Uterus (tissue), 2 donors: ENCODE results near the gene MYO1G.

Experiments used
- POLR2A ChIP-seq, 2 donors: fragments of 450-650 bp; IDR thresholded peaks; one replicate each; pipeline ENCODE4 v1.6.1; 2016; ENCODE audit warnings: antibody characterized with exemption in 2 of 2, mild to moderate bottlenecking in 1 of 2, moderate library complexity in 1 of 2
- TF ChIP-seq, protein P1 (sequence below), 4 experiments: fragments of 200-600 bp in 2 of 4; fragments of 450-650 bp in 2 of 4; sonication (generic) in 2 of 4; IDR thresholded peaks; one replicate each; pipeline ENCODE4 v1.5.1; 2016 to 2019; ENCODE audit warnings: antibody characterized with exemption in 4 of 4, mild to moderate bottlenecking in 2 of 4, moderate library complexity in 1 of 4

- TF ChIP-seq POLR2A (IDR thresholded peaks at IDR 0.05): no peak
- TF ChIP-seq, protein P1, sequence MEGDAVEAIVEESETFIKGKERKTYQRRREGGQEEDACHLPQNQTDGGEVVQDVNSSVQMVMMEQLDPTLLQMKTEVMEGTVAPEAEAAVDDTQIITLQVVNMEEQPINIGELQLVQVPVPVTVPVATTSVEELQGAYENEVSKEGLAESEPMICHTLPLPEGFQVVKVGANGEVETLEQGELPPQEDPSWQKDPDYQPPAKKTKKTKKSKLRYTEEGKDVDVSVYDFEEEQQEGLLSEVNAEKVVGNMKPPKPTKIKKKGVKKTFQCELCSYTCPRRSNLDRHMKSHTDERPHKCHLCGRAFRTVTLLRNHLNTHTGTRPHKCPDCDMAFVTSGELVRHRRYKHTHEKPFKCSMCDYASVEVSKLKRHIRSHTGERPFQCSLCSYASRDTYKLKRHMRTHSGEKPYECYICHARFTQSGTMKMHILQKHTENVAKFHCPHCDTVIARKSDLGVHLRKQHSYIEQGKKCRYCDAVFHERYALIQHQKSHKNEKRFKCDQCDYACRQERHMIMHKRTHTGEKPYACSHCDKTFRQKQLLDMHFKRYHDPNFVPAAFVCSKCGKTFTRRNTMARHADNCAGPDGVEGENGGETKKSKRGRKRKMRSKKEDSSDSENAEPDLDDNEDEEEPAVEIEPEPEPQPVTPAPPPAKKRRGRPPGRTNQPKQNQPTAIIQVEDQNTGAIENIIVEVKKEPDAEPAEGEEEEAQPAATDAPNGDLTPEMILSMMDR (IDR thresholded peaks at IDR 0.05): no peak
Observed at GRCh38 chr7:44989132-44989531, 10.3 kb upstream of the MYO1G start.
